ENCODE results near the gene LIN52. TPM values are rescaled to one million over a fixed set of nuclear protein-coding genes. Genes with fewer than 3 reads are reported as not detected.
A peak's percentile ranks its signal among the peaks of the same experiment; 100 is the strongest.

LIN52 gene
- total and polyA plus RNA-seq, 5 donors from 2014 or later: 11.1 to 14.9 (median 14.1) TPM

DNA sequence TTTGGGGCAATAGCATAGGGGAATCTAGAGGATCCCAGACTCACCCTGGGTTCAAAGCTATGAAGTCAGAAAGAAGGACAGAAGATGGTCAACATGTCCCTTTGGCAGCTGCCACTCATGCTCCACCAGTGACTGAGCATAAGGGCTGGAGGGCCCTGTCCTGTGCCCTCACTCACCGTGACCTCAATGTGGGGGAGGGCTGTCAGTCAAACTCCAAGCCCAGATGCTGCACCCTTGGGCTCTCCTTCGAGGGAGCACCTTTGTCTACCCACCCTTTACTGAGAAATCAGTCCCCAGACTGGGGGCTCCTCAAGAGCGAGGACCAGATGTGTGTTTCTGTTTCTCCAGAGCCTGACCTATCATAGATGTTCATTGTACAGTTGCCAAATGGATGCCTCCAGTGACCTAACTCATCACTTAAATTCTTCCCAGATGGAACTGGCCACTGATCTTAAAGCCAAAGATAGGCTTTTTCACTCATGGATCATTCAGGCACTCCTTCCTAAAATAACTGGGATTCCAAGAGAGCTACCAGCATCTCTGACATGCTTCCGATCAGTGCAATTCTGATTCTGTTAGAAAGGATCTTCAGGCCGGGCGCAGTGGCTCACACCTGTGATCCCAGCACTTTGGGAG, 127.3 kb downstream of the LIN52 start:
- Mint-ChIP-seq H3K4me1 (no peaks in the 10 kb centered on the region), H3K27ac (no peak overlapping the region), H3K36me3 (no peaks in the 10 kb centered on the region), H3K9me3 (no peaks in the 10 kb centered on the region), H3K27me3 (peaks cover 10% of the 10 kb centered on the region), H3K4me3 (no peak overlapping the region)
- ATAC-seq (ENCODE audit: low read depth in 2 of 2) (no peak), DNase-seq (no peak)
- no peaks in the 10 kb centered on the region for H3K36me3 ChIP-seq (ENCODE audit: control insufficient read depth, insufficient read depth, low read length)
- no peak overlapping the region for H3K27ac ChIP-seq (ENCODE audit: insufficient read depth, low read length, poor library complexity, severe bottlenecking)
- peaks cover 2% of the 10 kb centered on the region for H3K27me3 ChIP-seq (ENCODE audit: control insufficient read depth, insufficient read depth, low read length)
- no peaks in the 10 kb centered on the region for H3K9me3 ChIP-seq (ENCODE audit: control insufficient read depth in 2 of 2, low read length in 2 of 2)
- no peaks in the 10 kb centered on the region for H3K4me1 ChIP-seq (ENCODE audit: control insufficient read depth, insufficient read depth, low read length, poor library complexity, severe bottlenecking)
- H3K4me3 ChIP-seq (ENCODE audit: low read depth, low read length): no peak overlapping the region

DNA sequence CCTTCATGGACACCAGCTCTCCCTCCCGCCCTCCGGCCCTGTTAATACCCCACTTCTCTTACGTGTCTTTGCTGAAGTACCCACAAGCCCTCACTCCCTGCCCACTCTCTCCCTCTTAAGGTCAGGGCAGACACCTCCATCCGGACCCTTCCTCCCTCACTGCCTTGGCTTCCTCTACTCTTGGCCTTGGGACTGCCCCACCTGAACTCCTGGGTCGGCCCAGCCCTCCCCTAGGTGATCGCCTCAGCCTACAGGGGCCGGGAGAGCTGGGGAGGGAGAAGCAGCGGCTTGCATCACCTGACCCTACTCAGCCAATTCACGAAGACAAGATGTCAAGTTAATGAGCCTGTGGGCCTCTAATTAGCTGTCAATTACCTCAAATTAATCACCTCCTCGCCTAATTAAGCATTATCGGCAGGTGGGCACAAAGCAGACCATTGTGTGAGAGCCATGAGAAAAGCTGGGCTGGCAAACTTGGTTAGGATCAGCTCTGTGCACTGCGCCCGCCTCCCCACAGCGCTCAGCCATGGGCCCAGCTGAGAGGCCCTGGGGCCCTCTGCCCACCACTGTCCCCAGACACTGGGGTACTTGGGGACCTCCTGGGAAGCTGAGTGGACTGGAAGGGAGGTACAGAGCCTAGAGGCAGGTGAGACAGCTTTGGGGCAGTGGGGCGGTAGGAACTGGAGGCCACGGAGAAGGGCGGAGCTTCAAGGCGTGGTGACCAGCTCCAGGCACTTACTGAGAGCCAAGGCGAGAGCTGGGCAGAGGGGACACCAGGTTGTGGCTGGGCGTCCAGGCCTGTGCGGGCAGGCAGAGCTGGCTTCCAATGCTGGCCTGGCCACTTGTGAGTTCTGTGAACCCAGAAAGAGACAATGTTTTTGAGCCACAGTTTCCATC, 129.4 kb downstream of the LIN52 start:
- no peak for DNase-seq
- peaks cover 0 to 5% (median 2%) of the 10 kb centered on the region in 4 donors for H3K4me1 Mint-ChIP-seq

DNA sequence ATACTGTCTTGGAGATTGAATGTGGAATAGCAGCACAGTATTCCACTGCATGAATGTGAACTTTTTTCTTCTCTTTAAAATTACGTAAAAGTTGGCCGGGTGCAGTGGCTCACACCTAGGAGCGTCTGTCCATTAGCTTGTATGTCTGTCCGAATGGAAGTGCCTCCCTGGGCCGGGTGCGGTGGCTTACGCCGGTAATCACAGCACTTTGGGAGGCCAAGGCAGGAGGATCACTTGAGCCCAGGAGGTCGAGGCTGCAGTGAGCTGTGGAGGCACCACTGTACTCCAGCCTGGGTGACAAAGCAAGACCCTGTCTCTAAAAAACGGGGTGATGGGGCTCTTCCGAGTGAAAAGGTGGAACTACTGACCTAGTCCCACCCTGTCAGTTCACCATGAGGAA, 131.9 kb downstream of the LIN52 start:
- DNase-seq: no peak
- Histone ChIP-seq H3K27me3 (ENCODE audit: control insufficient read depth, insufficient read depth, low read length) (no peaks in the 10 kb centered on the region), H3K9me3 (ENCODE audit: control insufficient read depth in 2 of 2, low read length in 2 of 2) (no peaks in the 10 kb centered on the region), H3K4me3 (ENCODE audit: low read depth, low read length) (no peak overlapping the region), H3K27ac (ENCODE audit: insufficient read depth, low read length, poor library complexity, severe bottlenecking) (no peak overlapping the region), H3K4me1 (ENCODE audit: control insufficient read depth, insufficient read depth, low read length, poor library complexity, severe bottlenecking) (peaks cover 7% of the 10 kb centered on the region), H3K36me3 (ENCODE audit: control insufficient read depth, insufficient read depth, low read length) (no peaks in the 10 kb centered on the region)
- no peak for ATAC-seq (ENCODE audit: low read depth in 2 of 2)
- Mint-ChIP-seq H3K9me3 (peaks cover 0 to 1% (median 0%) of the 10 kb centered on the region in 7 donors), H3K36me3 (no peaks in the 10 kb centered on the region), H3K27ac (no peak overlapping the region), H3K27me3 (peaks cover 34% of the 10 kb centered on the region), H3K4me3 (peak overlapping the region in 1 of 4 donors; percentile 69), H3K4me1 (peaks cover 0 to 5% (median 2%) of the 10 kb centered on the region in 4 donors)

More for the DNA sequence above, 129.4 kb downstream of the LIN52 start:
- Histone ChIP-seq H3K4me3 (ENCODE audit: low read depth, low read length) (no peak overlapping the region), H3K27me3 (ENCODE audit: control insufficient read depth, insufficient read depth, low read length) (peaks cover under 1% of the 10 kb centered on the region), H3K9me3 (ENCODE audit: control insufficient read depth in 2 of 2, low read length in 2 of 2) (no peaks in the 10 kb centered on the region), H3K36me3 (ENCODE audit: control insufficient read depth, insufficient read depth, low read length) (no peaks in the 10 kb centered on the region), H3K27ac (ENCODE audit: insufficient read depth, low read length, poor library complexity, severe bottlenecking) (no peak overlapping the region), H3K4me1 (ENCODE audit: control insufficient read depth, insufficient read depth, low read length, poor library complexity, severe bottlenecking) (peaks cover 7% of the 10 kb centered on the region)
- Mint-ChIP-seq H3K27me3 (peaks cover 20% of the 10 kb centered on the region), H3K9me3 (no peaks in the 10 kb centered on the region), H3K36me3 (no peaks in the 10 kb centered on the region), H3K27ac (peak overlapping the region in 1 of 3 donors; percentile 32), H3K4me3 (no peak overlapping the region)
- ATAC-seq (ENCODE audit: low read depth in 2 of 2): no peak

DNA sequence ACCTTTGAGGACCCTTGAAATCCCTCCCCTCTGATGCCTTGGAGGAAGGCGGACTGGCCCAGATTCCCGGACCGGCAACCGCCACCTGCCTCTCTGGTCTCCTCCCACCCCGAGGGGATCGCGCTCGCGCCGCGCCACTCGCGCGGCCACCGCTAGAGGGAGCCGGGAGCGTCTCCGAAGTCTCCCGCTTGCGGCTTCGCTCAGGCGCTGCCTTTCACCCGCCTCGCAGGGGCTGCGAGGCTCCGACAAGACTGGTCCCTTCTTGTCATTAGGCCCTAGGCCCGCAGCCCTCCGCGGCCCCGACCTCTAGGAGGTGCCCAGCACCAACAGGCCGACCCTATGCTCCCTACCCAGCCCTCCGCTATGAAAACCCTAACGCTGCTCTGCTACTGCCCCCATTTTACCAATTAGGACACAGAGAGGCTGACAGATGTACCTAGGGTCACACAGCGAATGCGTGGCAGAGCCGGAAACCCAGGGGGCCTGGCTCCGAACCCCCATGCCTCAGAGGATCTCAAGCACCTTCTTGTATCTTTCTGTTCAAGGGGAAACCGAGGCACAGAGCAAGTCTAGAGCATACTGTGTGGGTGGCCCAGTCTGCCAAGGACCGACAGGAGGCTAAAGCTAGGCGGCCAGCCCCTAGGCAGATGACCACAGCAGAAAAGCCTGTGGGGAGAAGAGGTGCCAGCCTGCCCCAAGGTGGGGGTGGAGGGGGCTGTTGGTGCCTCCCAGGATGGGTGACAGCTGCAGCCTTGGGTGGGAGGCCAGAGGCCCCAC, 133.1 kb downstream of the LIN52 start:
- ATAC-seq (ENCODE audit: low read depth in 2 of 2): peak; percentile 86 to 90
- H3K27ac ChIP-seq (ENCODE audit: insufficient read depth, low read length, poor library complexity, severe bottlenecking): no peak overlapping the region
- no peak overlapping the region for H3K27ac Mint-ChIP-seq
- H3K4me1 Mint-ChIP-seq: peaks cover 0 to 5% (median 2%) of the 10 kb centered on the region in 4 donors
- no peaks in the 10 kb centered on the region for H3K36me3 Mint-ChIP-seq
- no peaks in the 10 kb centered on the region for H3K9me3 ChIP-seq (ENCODE audit: control insufficient read depth in 2 of 2, low read length in 2 of 2)
- no peaks in the 10 kb centered on the region for H3K27me3 ChIP-seq (ENCODE audit: control insufficient read depth, insufficient read depth, low read length)
- H3K4me3 ChIP-seq (ENCODE audit: low read depth, low read length): no peak overlapping the region
- no peaks in the 10 kb centered on the region for H3K36me3 ChIP-seq (ENCODE audit: control insufficient read depth, insufficient read depth, low read length)
- DNase-seq: peak; percentile 36 to 71 (median 64)
- H3K27me3 Mint-ChIP-seq: peaks cover 46% of the 10 kb centered on the region
- H3K4me1 ChIP-seq (ENCODE audit: control insufficient read depth, insufficient read depth, low read length, poor library complexity, severe bottlenecking): peaks cover 7% of the 10 kb centered on the region
- H3K9me3 Mint-ChIP-seq: peaks cover 0 to 1% (median 0%) of the 10 kb centered on the region in 7 donors
- peak overlapping the region in 2 of 4 donors; percentile 46 to 61 for H3K4me3 Mint-ChIP-seq

DNA sequence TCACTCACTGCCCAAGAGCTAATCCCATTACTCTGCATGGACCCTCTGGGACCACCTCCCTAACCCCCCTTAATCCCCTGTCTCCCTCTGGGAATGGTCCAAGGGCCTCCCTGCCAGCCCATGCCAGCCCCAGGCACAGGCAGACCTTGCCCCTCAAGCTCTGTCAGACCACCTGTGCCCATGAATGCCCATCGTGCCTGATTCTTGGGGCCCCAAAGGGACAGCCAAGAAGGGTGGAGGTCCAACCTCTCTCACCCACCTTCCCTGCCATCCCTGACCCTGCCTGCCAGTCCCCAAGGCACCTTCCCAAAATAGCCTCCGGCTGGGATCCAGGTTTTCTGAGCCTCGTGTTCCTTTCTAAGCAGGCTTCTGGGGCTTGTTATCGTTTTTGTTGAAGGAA, 133.7 kb downstream of the LIN52 start:
- ATAC-seq (ENCODE audit: low read depth in 2 of 2): no peak
- Mint-ChIP-seq H3K4me1 (peaks cover 0 to 5% (median 2%) of the 10 kb centered on the region in 4 donors), H3K36me3 (no peaks in the 10 kb centered on the region), H3K27ac (no peak overlapping the region), H3K27me3 (peaks cover 44% of the 10 kb centered on the region), H3K4me3 (peak overlapping the region in 1 of 4 donors; percentile 27), H3K9me3 (peaks cover 0 to 1% (median 0%) of the 10 kb centered on the region in 7 donors)
- Histone ChIP-seq H3K27ac (ENCODE audit: insufficient read depth, low read length, poor library complexity, severe bottlenecking) (no peak overlapping the region), H3K4me1 (ENCODE audit: control insufficient read depth, insufficient read depth, low read length, poor library complexity, severe bottlenecking) (peaks cover 7% of the 10 kb centered on the region), H3K9me3 (ENCODE audit: control insufficient read depth in 2 of 2, low read length in 2 of 2) (no peaks in the 10 kb centered on the region), H3K36me3 (ENCODE audit: control insufficient read depth, insufficient read depth, low read length) (no peaks in the 10 kb centered on the region), H3K4me3 (ENCODE audit: low read depth, low read length) (no peak overlapping the region), H3K27me3 (ENCODE audit: control insufficient read depth, insufficient read depth, low read length) (no peaks in the 10 kb centered on the region)
- DNase-seq: no peak

DNA sequence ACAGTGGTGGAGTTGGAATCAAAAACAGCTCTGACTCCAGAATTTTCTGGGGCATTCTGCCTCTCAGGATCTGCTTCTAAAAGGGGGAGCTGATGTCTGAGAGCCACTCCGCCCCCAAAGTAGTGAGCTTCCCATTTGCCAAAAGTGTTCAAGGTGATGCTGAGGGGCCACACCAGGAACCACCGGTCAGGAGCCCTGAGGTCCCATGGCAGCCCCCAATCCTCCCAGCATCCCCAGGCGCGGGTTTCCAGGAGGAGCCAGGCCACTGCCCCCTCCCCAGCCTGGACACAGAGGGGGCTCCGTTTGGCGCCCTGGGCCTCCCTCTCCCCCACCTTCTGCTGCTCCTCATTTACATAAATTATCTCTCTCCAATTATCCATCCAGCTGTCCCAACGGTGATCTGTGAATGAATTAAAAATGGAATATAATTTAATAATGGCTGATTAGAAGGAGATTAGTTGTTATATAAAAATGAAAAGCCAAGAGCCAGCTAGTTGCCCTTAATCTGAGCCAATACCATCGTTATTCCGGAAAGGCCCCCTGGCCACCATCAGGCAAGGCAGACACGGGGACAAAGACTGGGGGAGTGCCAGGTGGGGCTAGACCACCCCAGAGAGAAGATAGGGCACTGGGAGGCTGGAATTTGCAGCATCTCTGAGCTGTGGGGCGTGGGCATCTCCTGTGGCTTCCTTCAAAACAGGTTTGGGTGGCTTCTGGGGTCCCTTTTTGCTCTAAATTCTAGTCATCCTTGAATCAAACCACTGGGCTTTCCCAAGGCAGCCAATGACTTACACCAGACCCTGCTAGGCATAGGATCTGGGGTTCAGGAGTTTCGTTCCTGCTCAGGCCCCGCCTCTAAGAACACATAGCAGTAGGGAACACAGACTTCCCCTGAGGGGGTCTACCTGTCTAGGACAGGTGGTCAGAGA, 134.8 kb downstream of the LIN52 start:
- no peaks in the 10 kb centered on the region for H3K9me3 ChIP-seq (ENCODE audit: control insufficient read depth in 2 of 2, low read length in 2 of 2)
- Mint-ChIP-seq H3K27ac (no peak overlapping the region), H3K4me1 (peaks cover 0 to 5% (median 2%) of the 10 kb centered on the region in 4 donors), H3K27me3 (peaks cover 55% of the 10 kb centered on the region), H3K9me3 (peaks cover 0 to 1% (median 0%) of the 10 kb centered on the region in 7 donors), H3K4me3 (no peak overlapping the region), H3K36me3 (no peaks in the 10 kb centered on the region)
- peaks cover 7% of the 10 kb centered on the region for H3K4me1 ChIP-seq (ENCODE audit: control insufficient read depth, insufficient read depth, low read length, poor library complexity, severe bottlenecking)
- H3K36me3 ChIP-seq (ENCODE audit: control insufficient read depth, insufficient read depth, low read length): no peaks in the 10 kb centered on the region
- H3K27ac ChIP-seq (ENCODE audit: insufficient read depth, low read length, poor library complexity, severe bottlenecking): no peak overlapping the region
- ATAC-seq (ENCODE audit: low read depth in 2 of 2) (no peak), DNase-seq (no peak)
- H3K4me3 ChIP-seq (ENCODE audit: low read depth, low read length): no peak overlapping the region
- H3K27me3 ChIP-seq (ENCODE audit: control insufficient read depth, insufficient read depth, low read length): no peaks in the 10 kb centered on the region

DNA sequence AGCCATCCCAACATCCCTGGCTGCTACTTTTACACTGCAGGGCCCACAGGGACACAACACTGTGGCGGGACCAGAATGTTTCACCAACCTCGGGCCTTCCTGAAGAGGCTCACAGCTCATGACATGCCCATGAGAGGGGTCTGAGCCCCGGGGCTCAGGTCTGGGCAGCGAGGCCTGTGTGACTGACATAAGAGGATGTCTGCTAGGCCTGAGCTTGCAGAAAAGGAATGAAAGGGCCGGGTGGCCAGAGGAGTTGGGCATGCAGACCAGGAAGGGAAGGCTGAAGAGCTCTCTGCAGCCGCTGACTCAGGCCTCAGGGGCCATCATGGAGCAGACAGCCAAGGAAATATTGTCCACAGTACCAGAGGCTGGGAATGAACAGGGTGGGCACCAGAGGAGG, 136.2 kb downstream of the LIN52 start:
- H3K9me3 Mint-ChIP-seq: peaks cover 0 to 1% (median 0%) of the 10 kb centered on the region in 7 donors
- H3K4me1 ChIP-seq (ENCODE audit: control insufficient read depth, insufficient read depth, low read length, poor library complexity, severe bottlenecking): peaks cover 7% of the 10 kb centered on the region

More for the DNA sequence above, 136.2 kb downstream of the LIN52 start:
- DNase-seq: no peak
- H3K36me3 ChIP-seq (ENCODE audit: control insufficient read depth, insufficient read depth, low read length): no peaks in the 10 kb centered on the region
- Mint-ChIP-seq H3K4me1 (peaks cover 0 to 5% (median 2%) of the 10 kb centered on the region in 4 donors), H3K36me3 (no peaks in the 10 kb centered on the region), H3K27ac (peak overlapping the region in 1 of 3 donors; percentile 34), H3K27me3 (peaks cover 67% of the 10 kb centered on the region), H3K4me3 (no peak overlapping the region)
- H3K27ac ChIP-seq (ENCODE audit: insufficient read depth, low read length, poor library complexity, severe bottlenecking): no peak overlapping the region
- H3K4me3 ChIP-seq (ENCODE audit: low read depth, low read length): no peak overlapping the region
- H3K27me3 ChIP-seq (ENCODE audit: control insufficient read depth, insufficient read depth, low read length): no peaks in the 10 kb centered on the region
- H3K9me3 ChIP-seq (ENCODE audit: control insufficient read depth in 2 of 2, low read length in 2 of 2): no peaks in the 10 kb centered on the region
- no peak for ATAC-seq (ENCODE audit: low read depth in 2 of 2)
